ENCODE measurements around the gene EPB41. TPM values are rescaled to one million over a fixed set of nuclear protein-coding genes. Genes with fewer than 3 reads are reported as not detected.
"Not testable (repeated sequence)": the region's sequence is repeated elsewhere in the genome, so short reads cannot be mapped to it uniquely, and the experiment has no call there.

EPB41 gene
- total RNA-seq, 4 donors from 2014 or later, result 110 to 183 (median 126) TPM

GRCh38 chr1:28936094-28936493, 21.7 kb downstream of the EPB41 start:
- H3K4me3 ChIP-seq, result no peak overlapping the region

GRCh38 chr1:28936528-28936927, 22.2 kb downstream of the EPB41 start:
- TF ChIP-seq POLR2A (IDR thresholded peaks at IDR 0.05) (no peak), CTCF (IDR thresholded peaks at IDR 0.05) (no peak)
- Histone ChIP-seq H3K4me3 (no peak overlapping the region), H3K9me3 (no peaks in the 10 kb centered on the region), H3K27ac (no peak overlapping the region), H3K4me1 (no peaks in the 10 kb centered on the region), H3K36me3 (no peaks in the 10 kb centered on the region), H3K27me3 (no peaks in the 10 kb centered on the region)
- DNase-seq, result no peak

More at GRCh38 chr1:28936094-28936493, 21.7 kb downstream of the EPB41 start:
- no peak for DNase-seq
- no peaks in the 10 kb centered on the region for H3K27me3 ChIP-seq
- no peaks in the 10 kb centered on the region for H3K4me1 ChIP-seq
- H3K9me3 ChIP-seq, result no peaks in the 10 kb centered on the region
- H3K27ac ChIP-seq, result no peak overlapping the region
- TF ChIP-seq POLR2A (IDR thresholded peaks at IDR 0.05), result no peak
- no peak for TF ChIP-seq CTCF (IDR thresholded peaks at IDR 0.05)
- no peaks in the 10 kb centered on the region for H3K36me3 ChIP-seq

GRCh38 chr1:28943581-28943980, 29.2 kb downstream of the EPB41 start:
- not testable (repeated sequence) for H3K27me3 ChIP-seq, H3K27ac ChIP-seq, H3K4me1 ChIP-seq, H3K4me3 ChIP-seq, H3K9me3 ChIP-seq, H3K36me3 ChIP-seq, DNase-seq

GRCh38 chr1:28950006-28950405, 35.6 kb downstream of the EPB41 start:
- DNase-seq, result no peak
- TF ChIP-seq POLR2A (IDR thresholded peaks at IDR 0.05) (no peak), CTCF (IDR thresholded peaks at IDR 0.05) (no peak)
- no peaks in the 10 kb centered on the region for H3K36me3 ChIP-seq
- H3K9me3 ChIP-seq, result no peaks in the 10 kb centered on the region
- no peaks in the 10 kb centered on the region for H3K4me1 ChIP-seq
- no peaks in the 10 kb centered on the region for H3K27me3 ChIP-seq
- H3K27ac ChIP-seq, result no peak overlapping the region
- H3K4me3 ChIP-seq, result no peak overlapping the region

GRCh38 chr1:28950449-28950848, 36.1 kb downstream of the EPB41 start:
- Histone ChIP-seq H3K9me3 (no peaks in the 10 kb centered on the region), H3K4me1 (no peaks in the 10 kb centered on the region), H3K27ac (no peak overlapping the region), H3K4me3 (no peak overlapping the region), H3K36me3 (no peaks in the 10 kb centered on the region), H3K27me3 (no peaks in the 10 kb centered on the region)
- no peak for TF ChIP-seq POLR2A (IDR thresholded peaks at IDR 0.05)
- no peak for TF ChIP-seq CTCF (IDR thresholded peaks at IDR 0.05)
- DNase-seq, result no peak

GRCh38 chr1:28954126-28954726, 39.9 kb downstream of the EPB41 start:
- no peaks in the 10 kb centered on the region for H3K36me3 ChIP-seq
- no peak for TF ChIP-seq CTCF (IDR thresholded peaks at IDR 0.05)
- TF ChIP-seq POLR2A (IDR thresholded peaks at IDR 0.05), result no peak

More at GRCh38 chr1:28954126-28954726, 39.9 kb downstream of the EPB41 start:
- DNase-seq, result no peak
- Histone ChIP-seq H3K4me3 (no peak overlapping the region), H3K27me3 (no peaks in the 10 kb centered on the region), H3K9me3 (no peaks in the 10 kb centered on the region), H3K4me1 (no peaks in the 10 kb centered on the region), H3K27ac (no peak overlapping the region)

Data from Peyer's patch (tissue), 4 donors.